HG03575 (cell line): Measurements from ENCODE around the gene FREM1.
"Not testable (repeated sequence)": the region's sequence is repeated elsewhere in the genome, so short reads cannot be mapped to it uniquely, and the experiment has no call there.

Experiments used
- ATAC-seq: cut with Tn5 transposase; IDR thresholded peaks from one replicate; pipeline ENCODE4 v1.9.1; 2021; ENCODE audit not compliant: unreplicated experiment, insufficient number of reproducible peaks, low FRiP score; ENCODE audit errors: extremely low read depth

Gene FREM1

GRCh38 chr9:14909961-14910805 is at the start of gene FREM1:
Gene FREM1, minus strand, starts transcription at chr9:14910428. Its CDS starts 41,451 bp downstream, at chr9:14868977.
- no peak for ATAC-seq

- ATAC-seq: no peak
Observed at GRCh38 chr9:14958989-14959388, 48.8 kb upstream of the FREM1 start.

GRCh38 chr9:14957109-14957508 is 46.9 kb upstream of the FREM1 start:
- ATAC-seq: no peak

GRCh38 chr9:14956208-14956607 is 46.0 kb upstream of the FREM1 start:
- ATAC-seq: no peak

- no peak for ATAC-seq
Observed at GRCh38 chr9:14945351-14945750, 35.1 kb upstream of the FREM1 start.

GRCh38 chr9:14941501-14942405 is 31.5 kb upstream of the FREM1 start:
- no peak for ATAC-seq

GRCh38 chr9:14939378-14939777 is 29.1 kb upstream of the FREM1 start:
- ATAC-seq: no peak

GRCh38 chr9:14937216-14937615 is 27.0 kb upstream of the FREM1 start:
- no peak for ATAC-seq

GRCh38 chr9:14936491-14936890 is 26.3 kb upstream of the FREM1 start:
- ATAC-seq: no peak

- ATAC-seq: no peak
Observed at GRCh38 chr9:14935964-14936363, 25.7 kb upstream of the FREM1 start.

- ATAC-seq: no peak
Observed at GRCh38 chr9:14935106-14935751, 25.0 kb upstream of the FREM1 start.

- ATAC-seq: no peak
Observed at GRCh38 chr9:14932641-14933040, 22.4 kb upstream of the FREM1 start.

GRCh38 chr9:14932231-14932630 is 22.0 kb upstream of the FREM1 start:
- ATAC-seq: no peak

GRCh38 chr9:14926941-14927624 is 16.9 kb upstream of the FREM1 start:
- ATAC-seq: no peak

GRCh38 chr9:14924230-14925219 is 14.3 kb upstream of the FREM1 start:
- no peak for ATAC-seq

GRCh38 chr9:14923701-14924100 is 13.5 kb upstream of the FREM1 start:
- no peak for ATAC-seq

GRCh38 chr9:14920805-14921204 is 10.6 kb upstream of the FREM1 start:
- not testable (repeated sequence) for ATAC-seq

- no peak for ATAC-seq
Observed at GRCh38 chr9:14913366-14913765, 3.1 kb upstream of the FREM1 start.
